Tongue (tissue), 2 donors: Measurements from ENCODE around the gene ZNF213. TPM values are rescaled to one million over a fixed set of nuclear protein-coding genes. Genes with fewer than 3 reads are reported as not detected.

Experiments used
- small RNA-seq: library from RNA; depleted of rRNA; stranded (forward); fragments of <200 nt; gene quantifications from one replicate; pipeline ENCODE3, GENCODE V24; 2014; ENCODE audit warnings: low replicate concordance
- total RNA-seq: library from RNA; depleted of rRNA; stranded (reverse); fragments of >200 nt; gene quantifications from one replicate; pipeline ENCODE4 v1.2.3, GENCODE V29; 2014

The ZNF213 gene
- total RNA-seq, 1 donor from 2014 or later, result 9.3 TPM

Small RNA genes within 50 kb of the gene (small RNA-seq; reads per million reads assigned to genes)
- 0.05 reads per million for gene RNU1-22P

Other genes starting within 250 kb of the ZNF213 start
- gene FLYWCH1, start 223.1 kb upstream of the ZNF213 start, total RNA-seq, result 21.6 TPM
- gene KREMEN2, start 170.8 kb upstream of the ZNF213 start, total RNA-seq, result 5.6 TPM
- gene PAQR4, start 165.7 kb upstream of the ZNF213 start, total RNA-seq, result 6.2 TPM
- gene PKMYT1, start 154.6 kb upstream of the ZNF213 start, total RNA-seq, result 12.2 TPM
- not detected for gene CLDN9, start 122.1 kb upstream of the ZNF213 start, total RNA-seq
- not detected for gene CLDN6, start 116.8 kb upstream of the ZNF213 start, total RNA-seq
- gene TNFRSF12A, start 114.7 kb upstream of the ZNF213 start, total RNA-seq, result 41.3 TPM
- gene HCFC1R1, start 111.1 kb upstream of the ZNF213 start, total RNA-seq, result 13.0 TPM
- 12.6 TPM for gene THOC6, start 111.0 kb upstream of the ZNF213 start, total RNA-seq
- 15.8 TPM for gene BICDL2, start 98.1 kb upstream of the ZNF213 start, total RNA-seq
- gene MMP25, start 88.5 kb upstream of the ZNF213 start, total RNA-seq, result 0.41 TPM
- 104 TPM for gene IL32, start 69.4 kb upstream of the ZNF213 start, total RNA-seq
- not detected for gene ZSCAN10, start 35.7 kb upstream of the ZNF213 start, total RNA-seq
- 11.4 TPM for gene ZNF205, start 22.4 kb upstream of the ZNF213 start, total RNA-seq
- not detected for gene OR1F1, start 53.2 kb downstream of the ZNF213 start, total RNA-seq
- gene ZNF200, start 100.1 kb downstream of the ZNF213 start, total RNA-seq, result 8.3 TPM
- 2.1 TPM for gene MEFV, start 121.6 kb downstream of the ZNF213 start, total RNA-seq
- 50.4 TPM for gene ZNF263, start 148.5 kb downstream of the ZNF213 start, total RNA-seq
- gene TIGD7, start 170.4 kb downstream of the ZNF213 start, total RNA-seq, result 11.1 TPM
- 32.0 TPM for gene ZNF75A, start 170.5 kb downstream of the ZNF213 start, total RNA-seq
- 0.21 TPM for gene OR2C1, start 220.9 kb downstream of the ZNF213 start, total RNA-seq